HL-60 (cell line): ENCODE measurements around the gene KRTAP5-5.

Source experiments
- CTCF ChIP-seq: IDR thresholded peaks from one replicate; pipeline ENCODE4 v1.5.1; 2011; ENCODE audit warnings: low read length, control low read depth, inconsistent platforms; ENCODE audit not compliant: insufficient read depth
- GABPA ChIP-seq: IDR thresholded peaks from 2 replicates; pipeline ENCODE4 v1.6.1; 2012; ENCODE audit warnings: low read depth
- POLR2AphosphoS5 ChIP-seq: IDR thresholded peaks from 2 replicates; pipeline ENCODE4 v1.6.1; 2012; ENCODE audit warnings: low read depth
- REST ChIP-seq: IDR thresholded peaks from 2 replicates; pipeline ENCODE4 v1.6.1; 2012; ENCODE audit warnings: low read depth; ENCODE audit not compliant: insufficient replicate concordance
- SPI1 ChIP-seq: IDR thresholded peaks from 2 replicates; pipeline ENCODE4 v1.6.1; 2012; ENCODE audit warnings: low read depth, mild to moderate bottlenecking, borderline replicate concordance

- TF ChIP-seq CTCF = no peak
- no peak for TF ChIP-seq POLR2AphosphoS5
- TF ChIP-seq GABPA = no peak
- TF ChIP-seq REST = no peak
- TF ChIP-seq SPI1 = no peak
Measured at GRCh38 chr11:1655168-1656060, 25.8 kb downstream of the KRTAP5-5 start.
